ENCODE results near the gene SLC25A11.

GRCh38 chr17:4969047-4969550 lies 29.3 kb upstream of the SLC25A11 start:
- no peak for TF ChIP-seq CTCF (IDR thresholded peaks at IDR 0.05)
- no peak for TF ChIP-seq EP300 (IDR thresholded peaks at IDR 0.05; ENCODE audit: low read depth)

Measured in transverse colon (tissue), 3 donors.